ENCODE data around the gene CALR. TPM values are rescaled to one million over a fixed set of nuclear protein-coding genes. Genes with fewer than 3 reads are reported as not detected.

The CALR gene
- total RNA-seq, 2 donors from 2014 or later = 1,328 to 1,513 TPM

- Mint-ChIP-seq H3K9me3 (no peaks in the 10 kb centered on the region), H3K4me1 (ENCODE audit: low read depth in 2 of 2) (peaks cover 10 to 13% of the 10 kb centered on the region in 2 donors), H3K27ac (no peak overlapping the region), H3K36me3 (no peaks in the 10 kb centered on the region), H3K4me3 (no peak overlapping the region), H3K27me3 (peaks cover 17 to 20% of the 10 kb centered on the region in 2 donors)
- DNase-seq (ENCODE audit: low spot score) = no peak
- no peak for ATAC-seq
These were observed 48.8 kb downstream of the CALR start for GRCh38 chr19:12987190-12987589.

GRCh38 chr19:12987781-12988180 is 49.4 kb downstream of the CALR start:
- no peaks in the 10 kb centered on the region for H3K36me3 Mint-ChIP-seq
- no peak overlapping the region for H3K4me3 Mint-ChIP-seq
- peak; percentile 42 for DNase-seq (ENCODE audit: low spot score)
- no peak overlapping the region for H3K27ac Mint-ChIP-seq
- no peak for ATAC-seq
- H3K27me3 Mint-ChIP-seq = peaks cover 17 to 20% of the 10 kb centered on the region in 2 donors
- no peaks in the 10 kb centered on the region for H3K9me3 Mint-ChIP-seq
- H3K4me1 Mint-ChIP-seq (ENCODE audit: low read depth in 2 of 2) = peaks cover 10 to 13% of the 10 kb centered on the region in 2 donors

- no peak for ATAC-seq
These were observed 52.0 kb downstream of the CALR start for GRCh38 chr19:12990431-12990830.

GRCh38 chr19:12990853-12991252 is 52.4 kb downstream of the CALR start:
- peak; percentile 25 for DNase-seq (ENCODE audit: low spot score)
- no peak overlapping the region for H3K4me3 Mint-ChIP-seq
- H3K36me3 Mint-ChIP-seq = peaks cover 5% of the 10 kb centered on the region
- H3K9me3 Mint-ChIP-seq = no peaks in the 10 kb centered on the region
- no peak overlapping the region for H3K27ac Mint-ChIP-seq
- H3K4me1 Mint-ChIP-seq (ENCODE audit: low read depth in 2 of 2) = peaks cover 9 to 17% of the 10 kb centered on the region in 2 donors
- no peak for ATAC-seq
- peaks cover 23 to 32% of the 10 kb centered on the region in 2 donors for H3K27me3 Mint-ChIP-seq

More at GRCh38 chr19:12990431-12990830, 52.0 kb downstream of the CALR start:
- Mint-ChIP-seq H3K9me3 (no peaks in the 10 kb centered on the region), H3K4me3 (no peak overlapping the region), H3K36me3 (peaks cover 5% of the 10 kb centered on the region), H3K27ac (no peak overlapping the region), H3K27me3 (peaks cover 24 to 32% of the 10 kb centered on the region in 2 donors), H3K4me1 (ENCODE audit: low read depth in 2 of 2) (peaks cover 11 to 17% of the 10 kb centered on the region in 2 donors)
- no peak for DNase-seq (ENCODE audit: low spot score)

- Mint-ChIP-seq H3K9me3 (no peaks in the 10 kb centered on the region), H3K27ac (no peak overlapping the region), H3K27me3 (peaks cover 26 to 32% of the 10 kb centered on the region in 2 donors), H3K4me1 (ENCODE audit: low read depth in 2 of 2) (peaks cover 12 to 17% of the 10 kb centered on the region in 2 donors), H3K4me3 (no peak overlapping the region), H3K36me3 (peaks cover 5% of the 10 kb centered on the region)
- peak; percentile 23 for DNase-seq (ENCODE audit: low spot score)
- ATAC-seq = no peak
These were observed 52.9 kb downstream of the CALR start for GRCh38 chr19:12991296-12991695.

- no peak for DNase-seq (ENCODE audit: low spot score)
- H3K27ac Mint-ChIP-seq = no peak overlapping the region
- H3K4me1 Mint-ChIP-seq (ENCODE audit: low read depth in 2 of 2) = peaks cover 8 to 11% of the 10 kb centered on the region in 2 donors
These were observed 54.3 kb downstream of the CALR start for GRCh38 chr19:12992729-12993128.

GRCh38 chr19:12993562-12993961 is 55.2 kb downstream of the CALR start:
- H3K27me3 Mint-ChIP-seq = peaks cover 31 to 35% of the 10 kb centered on the region in 2 donors
- peaks cover 8 to 11% of the 10 kb centered on the region in 2 donors for H3K4me1 Mint-ChIP-seq (ENCODE audit: low read depth in 2 of 2)
- H3K9me3 Mint-ChIP-seq = no peaks in the 10 kb centered on the region
- H3K36me3 Mint-ChIP-seq = peaks cover 5% of the 10 kb centered on the region
- no peak overlapping the region for H3K27ac Mint-ChIP-seq
- H3K4me3 Mint-ChIP-seq = no peak overlapping the region
- ATAC-seq = no peak
- no peak for DNase-seq (ENCODE audit: low spot score)

More at GRCh38 chr19:12992729-12993128, 54.3 kb downstream of the CALR start:
- ATAC-seq = no peak
- Mint-ChIP-seq H3K36me3 (peaks cover 5% of the 10 kb centered on the region), H3K4me3 (no peak overlapping the region), H3K9me3 (no peaks in the 10 kb centered on the region), H3K27me3 (peaks cover 26 to 27% of the 10 kb centered on the region in 2 donors)

Other genes starting within 250 kb of the CALR start
- 10 to 100 TPM in 1 of 2 donors, 1 to 10 TPM in 1; 5.6 to 15.4 TPM for gene FBXW9, start 242.0 kb upstream of the CALR start, total RNA-seq
- 100 to 1,000 TPM in 1 of 2 donors, 10 to 100 TPM in 1; 76.9 to 229 TPM for gene TNPO2, start 214.7 kb upstream of the CALR start, total RNA-seq
- gene TRIR, start 203.9 kb upstream of the CALR start, total RNA-seq = 100 to 1,000 TPM; 154 to 196 TPM
- 10 to 100 TPM; 48.9 to 70.8 TPM for gene GET3, start 201.1 kb upstream of the CALR start, total RNA-seq
- not detected for gene BEST2, start 186.8 kb upstream of the CALR start, total RNA-seq
- gene HOOK2, start 163.1 kb upstream of the CALR start, total RNA-seq = 10 to 100 TPM; 19.5 to 20.7 TPM
- gene JUNB, start 147.1 kb upstream of the CALR start, total RNA-seq = 100 to 1,000 TPM; 252 to 329 TPM
- gene PRDX2, start 136.8 kb upstream of the CALR start, total RNA-seq = 100 to 1,000 TPM; 150 to 226 TPM
- gene THSD8, start 136.5 kb upstream of the CALR start, total RNA-seq = 10 to 100 TPM in 1 of 2 donors, 1 to 10 TPM in 1; 8.7 to 19.5 TPM
- gene RNASEH2A, start 132.0 kb upstream of the CALR start, total RNA-seq = 10 to 100 TPM; 20.8 to 63.5 TPM
- gene RTBDN, start 104.0 kb upstream of the CALR start, total RNA-seq = not detected
- under 1 TPM in 1 of 2 donors, not detected in 1; 0.31 TPM for gene MAST1, start 100.1 kb upstream of the CALR start, total RNA-seq
- 10 to 100 TPM; 30.3 to 32.7 TPM for gene DNASE2, start 57.2 kb upstream of the CALR start, total RNA-seq
- under 1 TPM; 0.52 to 0.89 TPM for gene KLF1, start 51.4 kb upstream of the CALR start, total RNA-seq
- gene GCDH, start 47.4 kb upstream of the CALR start, total RNA-seq = 10 to 100 TPM; 41.5 to 77.2 TPM
- 1 to 10 TPM in 1 of 2 donors, under 1 TPM in 1; 0.78 to 1.1 TPM for gene SYCE2, start 19.3 kb upstream of the CALR start, total RNA-seq
- 100 to 1,000 TPM; 130 to 196 TPM for gene FARSA, start 4.9 kb upstream of the CALR start, total RNA-seq
- gene RAD23A, start 7.3 kb downstream of the CALR start, total RNA-seq = 100 to 1,000 TPM; 112 to 148 TPM
- gene GADD45GIP1, start 18.6 kb downstream of the CALR start, total RNA-seq = 10 to 100 TPM; 15.9 to 32.3 TPM
- not detected for gene DAND5, start 31.0 kb downstream of the CALR start, total RNA-seq
- under 1 TPM; 0.31 to 0.89 TPM for gene NFIX, start 56.9 kb downstream of the CALR start, total RNA-seq
- 1 to 10 TPM in 1 of 2 donors, under 1 TPM in 1; 0.86 to 1.4 TPM for gene LYL1, start 164.2 kb downstream of the CALR start, total RNA-seq
- gene TRMT1, start 178.1 kb downstream of the CALR start, total RNA-seq = 100 to 1,000 TPM in 1 of 2 donors, 10 to 100 TPM in 1; 54.6 to 120 TPM
- gene NACC1, start 179.7 kb downstream of the CALR start, total RNA-seq = 100 to 1,000 TPM; 129 to 138 TPM
- gene STX10, start 211.8 kb downstream of the CALR start, total RNA-seq = 10 to 100 TPM; 48.1 to 62.5 TPM
- 100 to 1,000 TPM; 106 to 117 TPM for gene IER2, start 211.8 kb downstream of the CALR start, total RNA-seq

Measured in natural killer cell treated with Interleukin-12 subunit alpha and Interleukin-12 subunit beta and Interleukin-15 and Interleukin-18, amount 100 ng/mL, for 72 hours (primary cell).